K562 (cell line): ENCODE measurements around the gene KAZALD1. TPM values are rescaled to one million over a fixed set of nuclear protein-coding genes. Genes with fewer than 3 reads are reported as not detected.
A peak's percentile ranks its signal among the peaks of the same experiment; 100 is the strongest.

Source experiments
- EHMT2 ChIP-seq: fragments of 450-650 bp; IDR thresholded peaks from 2 replicates; pipeline ENCODE4 v1.6.1; 2018; ENCODE audit warnings: antibody characterized with exemption
- FOXP1 ChIP-seq: sonication (generic); formaldehyde crosslinking; IDR thresholded peaks from 2 replicates; pipeline ENCODE4 v1.8.0; 2022; ENCODE audit warnings: mild to moderate bottlenecking, missing genetic modification reagents
- HMG20A ChIP-seq: fragments of 450-650 bp; formaldehyde crosslinking; conservative IDR thresholded peaks from 2 replicates; pipeline ENCODE4 v1.4.0; 2020; ENCODE audit warnings: mild to moderate bottlenecking, mixed read lengths
- IRF2 ChIP-seq: sonication (generic); formaldehyde crosslinking; IDR thresholded peaks from 2 replicates; pipeline ENCODE4 v1.8.1; 2022; ENCODE audit warnings: mild to moderate bottlenecking, missing genetic modification reagents
- NFE2L1 ChIP-seq: fragments of 450-650 bp; IDR thresholded peaks from 2 replicates; pipeline ENCODE4 v1.6.1; 2016; ENCODE audit warnings: missing genetic modification characterization, low read depth, mild to moderate bottlenecking, missing compliant biosample characterization, moderate library complexity, borderline replicate concordance
- RBM14 ChIP-seq: fragments of 200-400 bp; formaldehyde crosslinking; IDR thresholded peaks from 2 replicates; pipeline ENCODE4 v1.6.1; 2018; ENCODE audit warnings: low read depth, mild to moderate bottlenecking, low read length, moderate library complexity, borderline replicate concordance; ENCODE audit not compliant: insufficient read depth
- RFX5 ChIP-seq: IDR thresholded peaks from 2 replicates; pipeline ENCODE4 v1.6.1; 2011; ENCODE audit warnings: low read depth, mild to moderate bottlenecking, improper control_type of control experiment, low read length
- SAFB ChIP-seq: fragments of 200-400 bp; formaldehyde crosslinking; IDR thresholded peaks from 2 replicates; pipeline ENCODE4 v1.6.1; 2017; ENCODE audit warnings: low read depth, low read length, borderline replicate concordance
- TBL1XR1 ChIP-seq, 2 experiments: IDR thresholded peaks; 2 replicates each; pipeline ENCODE4 v1.6.1; 2012; ENCODE audit warnings: improper control_type of control experiment in 2 of 2, low read length in 2 of 2, mild to moderate bottlenecking in 1 of 2
- XRCC5 ChIP-seq: fragments of 200-400 bp; formaldehyde crosslinking; IDR thresholded peaks from 2 replicates; pipeline ENCODE4 v1.6.1; 2017; ENCODE audit warnings: low read depth, mild to moderate bottlenecking, low read length
- ZNF436 ChIP-seq: fragments of 250-450, 450-650 bp; sonication (Bioruptor Pico); formaldehyde crosslinking; IDR thresholded peaks from 2 replicates; pipeline ENCODE4 v1.7.0; 2020; ENCODE audit warnings: mild to moderate bottlenecking
- polyA plus RNA-seq, 8 experiments: library from polyadenylated mRNA; depleted of rRNA in 4 of 8; stranded (reverse) in 5 of 8; unstranded in 3 of 8; fragments of >200 nt; fragmentation: Nextera tagmentation in 2 of 8; fragmentation: Illumina TruSeq in 1 of 8; extraction: Ambion mirVana in 2 of 8; extraction: Trizol in 1 of 8; gene quantifications; 2 replicates each; pipeline versions ENCODE4 v1.2.1 to v1.2.3, GENCODE V29; 2011 to 2014; ENCODE audit warnings: inconsistent platforms in 1 of 8, missing spikeins in 1 of 8
- total RNA-seq, 7 experiments: library from RNA; depleted of rRNA in 6 of 7; stranded (reverse); fragments of >200 nt in 6 of 7; fragmentation: Illumina TruSeq in 2 of 7; extraction: Trizol in 2 of 7; gene quantifications; 2 replicates each; pipeline versions ENCODE4 v1.2.1 to v1.2.3, GENCODE V29; 2011 to 2021; ENCODE audit warnings: low replicate concordance in 1 of 7
- TF ChIP-seq, protein P1 (sequence below): sonication (generic); formaldehyde crosslinking; IDR thresholded peaks from 2 replicates; pipeline ENCODE4 v1.8.0; 2023; ENCODE audit warnings: mild to moderate bottlenecking, missing genetic modification reagents
- TF ChIP-seq, protein P2 (sequence below): fragments of 200-400 bp; formaldehyde crosslinking; IDR thresholded peaks from 2 replicates; pipeline ENCODE4 v1.6.1; 2017; ENCODE audit warnings: mild to moderate bottlenecking, low read depth, low read length, moderate library complexity
- TF ChIP-seq, protein P3 (sequence below): fragments of 250-450 bp; sonication (Bioruptor Pico); IDR thresholded peaks from 2 replicates; pipeline ENCODE4 v1.4.0; 2020; ENCODE audit warnings: mild to moderate bottlenecking, moderate library complexity, borderline replicate concordance
- TF ChIP-seq, protein P4 (sequence below): fragments of 200-800 bp; sonication (Bioruptor generic); IDR thresholded peaks from 2 replicates; pipeline ENCODE4 v1.6.1; 2017; ENCODE audit warnings: missing genetic modification characterization, missing compliant biosample characterization

Gene KAZALD1
- total and polyA plus RNA-seq, 9 of the 15 experiments (the other 6 are each of a cell fraction or from before 2014, with no cell fraction given) = 0.15 to 10.0 (median 4.9) TPM

DNA sequence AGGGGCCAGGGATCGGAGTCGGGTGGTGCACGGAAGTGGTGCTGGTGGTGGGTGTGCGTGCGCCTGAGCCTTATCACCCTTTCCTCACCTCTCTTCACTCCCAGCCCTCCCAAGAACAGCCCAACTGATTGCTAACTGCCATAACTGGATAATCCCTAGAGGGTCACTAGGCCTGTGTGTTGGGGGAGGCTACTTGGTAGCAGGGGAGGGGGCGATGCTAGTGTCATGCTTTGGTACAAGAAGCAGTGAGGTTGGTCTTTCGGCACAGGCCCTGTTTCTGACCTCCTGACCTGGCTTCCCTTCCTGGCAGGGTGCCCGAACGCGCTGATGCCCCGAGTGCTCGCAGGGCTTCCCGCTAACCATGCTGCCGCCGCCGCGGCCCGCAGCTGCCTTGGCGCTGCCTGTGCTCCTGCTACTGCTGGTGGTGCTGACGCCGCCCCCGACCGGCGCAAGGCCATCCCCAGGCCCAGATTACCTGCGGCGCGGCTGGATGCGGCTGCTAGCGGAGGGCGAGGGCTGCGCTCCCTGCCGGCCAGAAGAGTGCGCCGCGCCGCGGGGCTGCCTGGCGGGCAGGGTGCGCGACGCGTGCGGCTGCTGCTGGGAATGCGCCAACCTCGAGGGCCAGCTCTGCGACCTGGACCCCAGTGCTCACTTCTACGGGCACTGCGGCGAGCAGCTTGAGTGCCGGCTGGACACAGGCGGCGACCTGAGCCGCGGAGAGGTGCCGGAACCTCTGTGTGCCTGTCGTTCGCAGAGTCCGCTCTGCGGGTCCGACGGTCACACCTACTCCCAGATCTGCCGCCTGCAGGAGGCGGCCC lies 652 bp downstream of the KAZALD1 start (continued):
- no peak for TF ChIP-seq IRF2 (CRISPR knock-in tag)
- TF ChIP-seq, protein P1, sequence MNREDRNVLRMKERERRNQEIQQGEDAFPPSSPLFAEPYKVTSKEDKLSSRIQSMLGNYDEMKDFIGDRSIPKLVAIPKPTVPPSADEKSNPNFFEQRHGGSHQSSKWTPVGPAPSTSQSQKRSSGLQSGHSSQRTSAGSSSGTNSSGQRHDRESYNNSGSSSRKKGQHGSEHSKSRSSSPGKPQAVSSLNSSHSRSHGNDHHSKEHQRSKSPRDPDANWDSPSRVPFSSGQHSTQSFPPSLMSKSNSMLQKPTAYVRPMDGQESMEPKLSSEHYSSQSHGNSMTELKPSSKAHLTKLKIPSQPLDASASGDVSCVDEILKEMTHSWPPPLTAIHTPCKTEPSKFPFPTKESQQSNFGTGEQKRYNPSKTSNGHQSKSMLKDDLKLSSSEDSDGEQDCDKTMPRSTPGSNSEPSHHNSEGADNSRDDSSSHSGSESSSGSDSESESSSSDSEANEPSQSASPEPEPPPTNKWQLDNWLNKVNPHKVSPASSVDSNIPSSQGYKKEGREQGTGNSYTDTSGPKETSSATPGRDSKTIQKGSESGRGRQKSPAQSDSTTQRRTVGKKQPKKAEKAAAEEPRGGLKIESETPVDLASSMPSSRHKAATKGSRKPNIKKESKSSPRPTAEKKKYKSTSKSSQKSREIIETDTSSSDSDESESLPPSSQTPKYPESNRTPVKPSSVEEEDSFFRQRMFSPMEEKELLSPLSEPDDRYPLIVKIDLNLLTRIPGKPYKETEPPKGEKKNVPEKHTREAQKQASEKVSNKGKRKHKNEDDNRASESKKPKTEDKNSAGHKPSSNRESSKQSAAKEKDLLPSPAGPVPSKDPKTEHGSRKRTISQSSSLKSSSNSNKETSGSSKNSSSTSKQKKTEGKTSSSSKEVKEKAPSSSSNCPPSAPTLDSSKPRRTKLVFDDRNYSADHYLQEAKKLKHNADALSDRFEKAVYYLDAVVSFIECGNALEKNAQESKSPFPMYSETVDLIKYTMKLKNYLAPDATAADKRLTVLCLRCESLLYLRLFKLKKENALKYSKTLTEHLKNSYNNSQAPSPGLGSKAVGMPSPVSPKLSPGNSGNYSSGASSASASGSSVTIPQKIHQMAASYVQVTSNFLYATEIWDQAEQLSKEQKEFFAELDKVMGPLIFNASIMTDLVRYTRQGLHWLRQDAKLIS (CRISPR knock-in tag) = 0 out of 2 replicates have a peak, but pooled peaks have one; percentile 29
- no peak for TF ChIP-seq RFX5
- TF ChIP-seq FOXP1 = no peak
- no peak for TF ChIP-seq TBL1XR1 (IDR thresholded peaks at IDR 0.05; ENCODE audit: low read length in 2 of 2)
- TF ChIP-seq EHMT2 = no peak
- no peak for TF ChIP-seq HMG20A (CRISPR knock-in tag)
- TF ChIP-seq XRCC5 = no peak
- TF ChIP-seq, protein P2, sequence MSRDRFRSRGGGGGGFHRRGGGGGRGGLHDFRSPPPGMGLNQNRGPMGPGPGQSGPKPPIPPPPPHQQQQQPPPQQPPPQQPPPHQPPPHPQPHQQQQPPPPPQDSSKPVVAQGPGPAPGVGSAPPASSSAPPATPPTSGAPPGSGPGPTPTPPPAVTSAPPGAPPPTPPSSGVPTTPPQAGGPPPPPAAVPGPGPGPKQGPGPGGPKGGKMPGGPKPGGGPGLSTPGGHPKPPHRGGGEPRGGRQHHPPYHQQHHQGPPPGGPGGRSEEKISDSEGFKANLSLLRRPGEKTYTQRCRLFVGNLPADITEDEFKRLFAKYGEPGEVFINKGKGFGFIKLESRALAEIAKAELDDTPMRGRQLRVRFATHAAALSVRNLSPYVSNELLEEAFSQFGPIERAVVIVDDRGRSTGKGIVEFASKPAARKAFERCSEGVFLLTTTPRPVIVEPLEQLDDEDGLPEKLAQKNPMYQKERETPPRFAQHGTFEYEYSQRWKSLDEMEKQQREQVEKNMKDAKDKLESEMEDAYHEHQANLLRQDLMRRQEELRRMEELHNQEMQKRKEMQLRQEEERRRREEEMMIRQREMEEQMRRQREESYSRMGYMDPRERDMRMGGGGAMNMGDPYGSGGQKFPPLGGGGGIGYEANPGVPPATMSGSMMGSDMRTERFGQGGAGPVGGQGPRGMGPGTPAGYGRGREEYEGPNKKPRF = no peak
- no peak for TF ChIP-seq SAFB
- TF ChIP-seq NFE2L1 (tag) = no peak
- TF ChIP-seq RBM14 = no peak
- TF ChIP-seq, protein P3, sequence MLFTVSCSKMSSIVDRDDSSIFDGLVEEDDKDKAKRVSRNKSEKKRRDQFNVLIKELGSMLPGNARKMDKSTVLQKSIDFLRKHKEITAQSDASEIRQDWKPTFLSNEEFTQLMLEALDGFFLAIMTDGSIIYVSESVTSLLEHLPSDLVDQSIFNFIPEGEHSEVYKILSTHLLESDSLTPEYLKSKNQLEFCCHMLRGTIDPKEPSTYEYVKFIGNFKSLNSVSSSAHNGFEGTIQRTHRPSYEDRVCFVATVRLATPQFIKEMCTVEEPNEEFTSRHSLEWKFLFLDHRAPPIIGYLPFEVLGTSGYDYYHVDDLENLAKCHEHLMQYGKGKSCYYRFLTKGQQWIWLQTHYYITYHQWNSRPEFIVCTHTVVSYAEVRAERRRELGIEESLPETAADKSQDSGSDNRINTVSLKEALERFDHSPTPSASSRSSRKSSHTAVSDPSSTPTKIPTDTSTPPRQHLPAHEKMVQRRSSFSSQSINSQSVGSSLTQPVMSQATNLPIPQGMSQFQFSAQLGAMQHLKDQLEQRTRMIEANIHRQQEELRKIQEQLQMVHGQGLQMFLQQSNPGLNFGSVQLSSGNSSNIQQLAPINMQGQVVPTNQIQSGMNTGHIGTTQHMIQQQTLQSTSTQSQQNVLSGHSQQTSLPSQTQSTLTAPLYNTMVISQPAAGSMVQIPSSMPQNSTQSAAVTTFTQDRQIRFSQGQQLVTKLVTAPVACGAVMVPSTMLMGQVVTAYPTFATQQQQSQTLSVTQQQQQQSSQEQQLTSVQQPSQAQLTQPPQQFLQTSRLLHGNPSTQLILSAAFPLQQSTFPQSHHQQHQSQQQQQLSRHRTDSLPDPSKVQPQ = no peak
- TF ChIP-seq, protein P4, sequence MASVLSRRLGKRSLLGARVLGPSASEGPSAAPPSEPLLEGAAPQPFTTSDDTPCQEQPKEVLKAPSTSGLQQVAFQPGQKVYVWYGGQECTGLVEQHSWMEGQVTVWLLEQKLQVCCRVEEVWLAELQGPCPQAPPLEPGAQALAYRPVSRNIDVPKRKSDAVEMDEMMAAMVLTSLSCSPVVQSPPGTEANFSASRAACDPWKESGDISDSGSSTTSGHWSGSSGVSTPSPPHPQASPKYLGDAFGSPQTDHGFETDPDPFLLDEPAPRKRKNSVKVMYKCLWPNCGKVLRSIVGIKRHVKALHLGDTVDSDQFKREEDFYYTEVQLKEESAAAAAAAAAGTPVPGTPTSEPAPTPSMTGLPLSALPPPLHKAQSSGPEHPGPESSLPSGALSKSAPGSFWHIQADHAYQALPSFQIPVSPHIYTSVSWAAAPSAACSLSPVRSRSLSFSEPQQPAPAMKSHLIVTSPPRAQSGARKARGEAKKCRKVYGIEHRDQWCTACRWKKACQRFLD = peak; percentile 59
- TF ChIP-seq ZNF436 (CRISPR knock-in tag) = no peak
